SK-N-SH (cell line): Measurements from ENCODE around the gene RAVER2. TPM values are rescaled to one million over a fixed set of nuclear protein-coding genes. Genes with fewer than 3 reads are reported as not detected.

Experiments
- CTCF ChIA-PET: fragments of 300-600, 350-600 bp; formaldehyde crosslinking; extraction: SDS; loops from one replicate; lab custom pipeline; 2021; lab: Yijun Ruan, JAX
- POLR2A ChIA-PET: fragments of 350-600 bp; sonication (Branson Sonifier 250); formaldehyde crosslinking; extraction: SDS; loops from one replicate; lab custom pipeline; 2020; ENCODE audit warnings: antibody characterized with exemption, inconsistent platforms; lab: Yijun Ruan, JAX
- DNase-seq: peaks from one replicate; pipeline ENCODE4 v3.0.0; 2012
- H2AFZ ChIP-seq: fragments of 200-600 bp; sonication (generic); 2 replicates; pipeline ENCODE4 v1.8.1; 2016; ENCODE audit warnings: antibody characterized with exemption, mild to moderate bottlenecking, low read depth
- H3F3A ChIP-seq: fragments of 200-600 bp; sonication (generic); replicated peaks from 2 replicates; pipeline ENCODE3; 2016; ENCODE audit warnings: antibody characterized with exemption, mild to moderate bottlenecking; ENCODE audit not compliant: insufficient read depth
- H3K27ac ChIP-seq, 2 experiments: fragments of 200-500 bp in 1 of 2; fragments of 200-600 bp in 1 of 2; sonication (Bioruptor generic) in 1 of 2; sonication (generic), shearing (Covaris generic) in 1 of 2; 2 replicates each; pipeline versions ENCODE4 v1.5.1 to v1.6.1; 2014 to 2016; ENCODE audit warnings: low read depth in 2 of 2, inconsistent platforms in 1 of 2, low read length in 1 of 2, mild to moderate bottlenecking in 1 of 2, mixed read lengths in 1 of 2
- H3K27me3 ChIP-seq: fragments of 200-600 bp; sonication (generic), shearing (Covaris generic); 2 replicates; pipeline ENCODE4 v1.6.1; 2016; ENCODE audit warnings: mixed run types; ENCODE audit not compliant: insufficient read depth
- H3K36me3 ChIP-seq, 2 experiments: fragments of 200-500 bp in 1 of 2; fragments of 200-600 bp in 1 of 2; sonication (Bioruptor generic) in 1 of 2; sonication (generic) in 1 of 2; replicated peaks in 1 of 2; 2 replicates each; pipeline versions ENCODE3 to v1.5.1; 2014 to 2016; ENCODE audit warnings: low read length in 1 of 2, mild to moderate bottlenecking in 1 of 2; ENCODE audit not compliant: insufficient read depth in 2 of 2, control insufficient read depth in 1 of 2
- H3K4me1 ChIP-seq, 2 experiments: fragments of 200-500 bp in 1 of 2; fragments of 200-600 bp in 1 of 2; sonication (Bioruptor generic) in 1 of 2; sonication (generic), shearing (Covaris generic) in 1 of 2; 2 replicates each; pipeline versions ENCODE4 v1.5.1 to v1.6.1; 2014 to 2016; ENCODE audit warnings: low read depth in 1 of 2, low read length in 1 of 2, mixed run types in 1 of 2; ENCODE audit not compliant: insufficient read depth in 2 of 2, control insufficient read depth in 1 of 2
- H3K4me2 ChIP-seq: fragments of 200-600 bp; sonication (generic), shearing (Covaris generic); 2 replicates; pipeline ENCODE4 v1.6.1; 2017; ENCODE audit warnings: mixed run types
- H3K4me3 ChIP-seq, 2 experiments: fragments of 200-500 bp in 1 of 2; fragments of 200-600 bp in 1 of 2; sonication (Bioruptor generic) in 1 of 2; sonication (generic), shearing (Covaris generic) in 1 of 2; 2 replicates each; pipeline versions ENCODE4 v1.5.1 to v1.8.1; 2014 to 2016; ENCODE audit warnings: low read depth in 2 of 2, inconsistent platforms in 1 of 2, low read length in 1 of 2, mild to moderate bottlenecking in 1 of 2, mixed read lengths in 1 of 2, moderate library complexity in 1 of 2
- H3K79me2 ChIP-seq: fragments of 200-600 bp; sonication (generic); 2 replicates; pipeline ENCODE4 v1.8.1; 2017; ENCODE audit warnings: mild to moderate bottlenecking; ENCODE audit not compliant: insufficient read depth
- H3K9ac ChIP-seq: fragments of 200-600 bp; sonication (generic); 2 replicates; pipeline ENCODE4 v1.6.1; 2017; ENCODE audit warnings: mixed run types
- H3K9me2 ChIP-seq: fragments of 200-600 bp; sonication (generic); 2 replicates; pipeline ENCODE4 v1.6.1; 2017; ENCODE audit warnings: mixed run types
- H3K9me3 ChIP-seq: fragments of 200-600 bp; sonication (generic); 2 replicates; pipeline ENCODE4 v1.6.1; 2017; ENCODE audit warnings: mixed run types, mild to moderate bottlenecking, moderate library complexity
- H4K20me1 ChIP-seq: fragments of 200-600 bp; sonication (generic); 2 replicates; pipeline ENCODE4 v1.6.1; 2017; ENCODE audit warnings: mild to moderate bottlenecking, mixed run types; ENCODE audit not compliant: insufficient read depth
- CHD2 ChIP-seq: fragments of 150-350 bp; IDR thresholded peaks from 2 replicates; pipeline ENCODE4 v1.6.1; 2018; ENCODE audit warnings: low read length; ENCODE audit not compliant: partially characterized antibody
- ELF1 ChIP-seq: IDR thresholded peaks from 2 replicates; pipeline ENCODE4 v1.4.0; 2012
- EP300 ChIP-seq, 2 experiments: IDR thresholded peaks; 2 replicates each; pipeline versions ENCODE4 v1.4.0 to v1.6.1; 2012; ENCODE audit warnings: borderline replicate concordance in 1 of 2, low read depth in 1 of 2, low read length in 1 of 2
- EZH2phosphoT487 ChIP-seq: fragments of 200-600 bp; sonication (generic); IDR thresholded peaks from 2 replicates; pipeline ENCODE4 v1.6.1; 2017; ENCODE audit warnings: low read depth, mixed run types, mild to moderate bottlenecking, antibody characterized with exemption, moderate library complexity, borderline replicate concordance
- FOSL2 ChIP-seq: IDR thresholded peaks from 2 replicates; pipeline ENCODE4 v1.4.0; 2012; ENCODE audit warnings: low read depth, mild to moderate bottlenecking, moderate library complexity, borderline replicate concordance
- FOXJ3 ChIP-seq: sonication (generic); formaldehyde crosslinking; IDR thresholded peaks from 2 replicates; pipeline ENCODE4 v1.5.1; 2020; ENCODE audit warnings: mild to moderate bottlenecking, missing genetic modification reagents
- FOXM1 ChIP-seq: IDR thresholded peaks from 2 replicates; pipeline ENCODE4 v1.4.0; 2012; ENCODE audit warnings: low read depth, mild to moderate bottlenecking
- MXI1 ChIP-seq: IDR thresholded peaks from 2 replicates; pipeline ENCODE4 v1.6.1; 2012; ENCODE audit warnings: mild to moderate bottlenecking, low read depth, low read length, improper control_type of control experiment
- NFIC ChIP-seq: IDR thresholded peaks from 2 replicates; pipeline ENCODE4 v1.4.0; 2012; ENCODE audit warnings: borderline replicate concordance
- POLR2AphosphoS5 ChIP-seq: IDR thresholded peaks from 2 replicates; pipeline ENCODE4 v1.6.1; 2012; ENCODE audit warnings: low read depth, low read length
- RAD21 ChIP-seq: IDR thresholded peaks from 2 replicates; pipeline ENCODE4 v1.6.1; 2012; ENCODE audit warnings: mild to moderate bottlenecking, low read length
- RFX5 ChIP-seq: IDR thresholded peaks from 2 replicates; pipeline ENCODE4 v1.6.1; 2012; ENCODE audit warnings: mild to moderate bottlenecking, improper control_type of control experiment, low read length
- RXRA ChIP-seq: IDR thresholded peaks from 2 replicates; pipeline ENCODE4 v1.4.0; 2012; ENCODE audit warnings: low read depth, mild to moderate bottlenecking, borderline replicate concordance
- SMC3 ChIP-seq: IDR thresholded peaks from 2 replicates; pipeline ENCODE4 v1.6.1; 2012; ENCODE audit warnings: low read depth, low read length, improper control_type of control experiment
- TEAD4 ChIP-seq: IDR thresholded peaks from 2 replicates; pipeline ENCODE4 v1.4.0; 2012; ENCODE audit warnings: mild to moderate bottlenecking, borderline replicate concordance; ENCODE audit not compliant: insufficient read depth
- YY1 ChIP-seq: IDR thresholded peaks from 2 replicates; pipeline ENCODE4 v1.4.0; 2012; ENCODE audit warnings: low read depth, mild to moderate bottlenecking
- WGBS: methylation state at CpG from one replicate; pipeline ENCODE4 v1.1.6; 2017; ENCODE audit warnings: low lambda C conversion rate; 5-methylcytosine and 5-hydroxymethylcytosine counted together
- polyA plus RNA-seq, 3 experiments: library from polyadenylated mRNA; depleted of rRNA; stranded (reverse); fragments of >200 nt; gene quantifications; 2 replicates each; pipeline ENCODE4 v1.2.3, GENCODE V29; 2012
- TF ChIP-seq, protein P1 (sequence below): fragments of 200-600 bp; sonication (generic); IDR thresholded peaks from 2 replicates; pipeline ENCODE4 v1.6.1; 2017; ENCODE audit warnings: antibody characterized with exemption, mild to moderate bottlenecking, moderate library complexity
- TF ChIP-seq, protein P2 (sequence below): fragments of 150-350 bp; IDR thresholded peaks from 2 replicates; pipeline ENCODE4 v1.6.1; 2017; ENCODE audit warnings: antibody characterized with exemption, low read length, low read depth, borderline replicate concordance
- TF ChIP-seq, protein P3 (sequence below): IDR thresholded peaks from 2 replicates; pipeline ENCODE4 v1.4.0; 2012; ENCODE audit warnings: low read depth, borderline replicate concordance
- TF ChIP-seq, protein P4 (sequence below): IDR thresholded peaks from 2 replicates; pipeline ENCODE4; 2012

RAVER2 gene
- polyA plus RNA-seq, 1 of the 3 experiments (the other 2 are of a cell fraction) = 7.3 TPM

DNA sequence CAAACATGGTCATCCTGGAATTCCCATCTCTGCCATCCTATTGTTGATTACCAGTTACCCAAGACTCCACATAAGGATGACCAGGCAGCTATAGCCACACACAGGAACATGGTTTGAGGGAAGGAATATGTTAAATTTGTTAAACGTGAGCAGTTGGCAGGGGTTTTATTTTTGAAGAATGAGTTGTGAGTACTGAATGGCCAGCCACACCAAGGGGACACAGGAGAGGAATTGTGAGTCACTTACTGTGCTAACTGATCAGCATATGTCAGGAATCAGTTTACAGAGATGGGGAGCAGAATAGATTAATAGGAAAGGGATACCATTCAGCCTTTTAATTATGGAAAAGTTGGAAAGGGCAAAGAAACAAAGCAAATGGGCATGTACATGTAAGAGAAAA lies 39.3 kb upstream of the RAVER2 start:
- no peaks in the 10 kb centered on the region for H3F3A ChIP-seq
- no peaks in the 10 kb centered on the region for H4K20me1 ChIP-seq
- no peaks in the 10 kb centered on the region for H3K9me2 ChIP-seq
- 82% methylated on average over 1 of the region's 1 CpG for WGBS
- no peak for DNase-seq
- H2AFZ ChIP-seq = no peak overlapping the region
- no peak for TF ChIP-seq YY1
- TF ChIP-seq RXRA = no peak
- no peak for TF ChIP-seq POLR2AphosphoS5
- no peak for TF ChIP-seq FOXM1
- TF ChIP-seq SMC3 = no peak
- TF ChIP-seq ELF1 = no peak
- TF ChIP-seq, protein P1, sequence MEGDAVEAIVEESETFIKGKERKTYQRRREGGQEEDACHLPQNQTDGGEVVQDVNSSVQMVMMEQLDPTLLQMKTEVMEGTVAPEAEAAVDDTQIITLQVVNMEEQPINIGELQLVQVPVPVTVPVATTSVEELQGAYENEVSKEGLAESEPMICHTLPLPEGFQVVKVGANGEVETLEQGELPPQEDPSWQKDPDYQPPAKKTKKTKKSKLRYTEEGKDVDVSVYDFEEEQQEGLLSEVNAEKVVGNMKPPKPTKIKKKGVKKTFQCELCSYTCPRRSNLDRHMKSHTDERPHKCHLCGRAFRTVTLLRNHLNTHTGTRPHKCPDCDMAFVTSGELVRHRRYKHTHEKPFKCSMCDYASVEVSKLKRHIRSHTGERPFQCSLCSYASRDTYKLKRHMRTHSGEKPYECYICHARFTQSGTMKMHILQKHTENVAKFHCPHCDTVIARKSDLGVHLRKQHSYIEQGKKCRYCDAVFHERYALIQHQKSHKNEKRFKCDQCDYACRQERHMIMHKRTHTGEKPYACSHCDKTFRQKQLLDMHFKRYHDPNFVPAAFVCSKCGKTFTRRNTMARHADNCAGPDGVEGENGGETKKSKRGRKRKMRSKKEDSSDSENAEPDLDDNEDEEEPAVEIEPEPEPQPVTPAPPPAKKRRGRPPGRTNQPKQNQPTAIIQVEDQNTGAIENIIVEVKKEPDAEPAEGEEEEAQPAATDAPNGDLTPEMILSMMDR = no peak
- TF ChIP-seq, protein P2, sequence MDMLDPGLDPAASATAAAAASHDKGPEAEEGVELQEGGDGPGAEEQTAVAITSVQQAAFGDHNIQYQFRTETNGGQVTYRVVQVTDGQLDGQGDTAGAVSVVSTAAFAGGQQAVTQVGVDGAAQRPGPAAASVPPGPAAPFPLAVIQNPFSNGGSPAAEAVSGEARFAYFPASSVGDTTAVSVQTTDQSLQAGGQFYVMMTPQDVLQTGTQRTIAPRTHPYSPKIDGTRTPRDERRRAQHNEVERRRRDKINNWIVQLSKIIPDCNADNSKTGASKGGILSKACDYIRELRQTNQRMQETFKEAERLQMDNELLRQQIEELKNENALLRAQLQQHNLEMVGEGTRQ = no peak
- TF ChIP-seq, protein P3, sequence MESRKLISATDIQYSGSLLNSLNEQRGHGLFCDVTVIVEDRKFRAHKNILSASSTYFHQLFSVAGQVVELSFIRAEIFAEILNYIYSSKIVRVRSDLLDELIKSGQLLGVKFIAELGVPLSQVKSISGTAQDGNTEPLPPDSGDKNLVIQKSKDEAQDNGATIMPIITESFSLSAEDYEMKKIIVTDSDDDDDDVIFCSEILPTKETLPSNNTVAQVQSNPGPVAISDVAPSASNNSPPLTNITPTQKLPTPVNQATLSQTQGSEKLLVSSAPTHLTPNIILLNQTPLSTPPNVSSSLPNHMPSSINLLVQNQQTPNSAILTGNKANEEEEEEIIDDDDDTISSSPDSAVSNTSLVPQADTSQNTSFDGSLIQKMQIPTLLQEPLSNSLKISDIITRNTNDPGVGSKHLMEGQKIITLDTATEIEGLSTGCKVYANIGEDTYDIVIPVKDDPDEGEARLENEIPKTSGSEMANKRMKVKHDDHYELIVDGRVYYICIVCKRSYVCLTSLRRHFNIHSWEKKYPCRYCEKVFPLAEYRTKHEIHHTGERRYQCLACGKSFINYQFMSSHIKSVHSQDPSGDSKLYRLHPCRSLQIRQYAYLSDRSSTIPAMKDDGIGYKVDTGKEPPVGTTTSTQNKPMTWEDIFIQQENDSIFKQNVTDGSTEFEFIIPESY = no peak
- no peak for TF ChIP-seq TEAD4
- no peak for TF ChIP-seq EP300 (IDR thresholded peaks at IDR 0.05; ENCODE audit: borderline replicate concordance in 1 of 2, low read depth in 1 of 2, low read length in 1 of 2)
- no peak for TF ChIP-seq RFX5
- TF ChIP-seq FOXJ3 (CRISPR knock-in tag) = no peak
- no peak for TF ChIP-seq EZH2phosphoT487
- TF ChIP-seq MXI1 = no peak
- TF ChIP-seq, protein P4, sequence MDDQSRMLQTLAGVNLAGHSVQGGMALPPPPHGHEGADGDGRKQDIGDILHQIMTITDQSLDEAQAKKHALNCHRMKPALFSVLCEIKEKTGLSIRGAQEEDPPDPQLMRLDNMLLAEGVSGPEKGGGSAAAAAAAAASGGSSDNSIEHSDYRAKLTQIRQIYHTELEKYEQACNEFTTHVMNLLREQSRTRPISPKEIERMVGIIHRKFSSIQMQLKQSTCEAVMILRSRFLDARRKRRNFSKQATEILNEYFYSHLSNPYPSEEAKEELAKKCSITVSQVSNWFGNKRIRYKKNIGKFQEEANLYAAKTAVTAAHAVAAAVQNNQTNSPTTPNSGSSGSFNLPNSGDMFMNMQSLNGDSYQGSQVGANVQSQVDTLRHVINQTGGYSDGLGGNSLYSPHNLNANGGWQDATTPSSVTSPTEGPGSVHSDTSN = no peak
- no peak for TF ChIP-seq CHD2
- no peak for TF ChIP-seq FOSL2
- TF ChIP-seq NFIC = no peak
- no peak for TF ChIP-seq RAD21
- TF ChIP-seq, all 33 proteins: peak for 0
- ChIA-PET POLR2A (no interaction called here), CTCF (interaction anchor here (0.7 to 1.4 kb wide), 3 partner anchors 10 to 20 kb away, joined by 3 read pairs; no protein-coding TSS in a partner anchor)
- no peaks in the 10 kb centered on the region for H3K9me3 ChIP-seq
- H3K27me3 ChIP-seq = no peaks in the 10 kb centered on the region
- no peak overlapping the region for H3K9ac ChIP-seq
- H3K79me2 ChIP-seq = no peaks in the 10 kb centered on the region
- H3K4me3 ChIP-seq = no peak overlapping the region
- H3K36me3 ChIP-seq = no peaks in the 10 kb centered on the region
- H3K4me2 ChIP-seq = no peak overlapping the region
- H3K4me1 ChIP-seq = no peaks in the 10 kb centered on the region
- H3K27ac ChIP-seq = no peak overlapping the region
